ENCODE measurements around the gene KIFC3.

Gene KIFC3

DNA sequence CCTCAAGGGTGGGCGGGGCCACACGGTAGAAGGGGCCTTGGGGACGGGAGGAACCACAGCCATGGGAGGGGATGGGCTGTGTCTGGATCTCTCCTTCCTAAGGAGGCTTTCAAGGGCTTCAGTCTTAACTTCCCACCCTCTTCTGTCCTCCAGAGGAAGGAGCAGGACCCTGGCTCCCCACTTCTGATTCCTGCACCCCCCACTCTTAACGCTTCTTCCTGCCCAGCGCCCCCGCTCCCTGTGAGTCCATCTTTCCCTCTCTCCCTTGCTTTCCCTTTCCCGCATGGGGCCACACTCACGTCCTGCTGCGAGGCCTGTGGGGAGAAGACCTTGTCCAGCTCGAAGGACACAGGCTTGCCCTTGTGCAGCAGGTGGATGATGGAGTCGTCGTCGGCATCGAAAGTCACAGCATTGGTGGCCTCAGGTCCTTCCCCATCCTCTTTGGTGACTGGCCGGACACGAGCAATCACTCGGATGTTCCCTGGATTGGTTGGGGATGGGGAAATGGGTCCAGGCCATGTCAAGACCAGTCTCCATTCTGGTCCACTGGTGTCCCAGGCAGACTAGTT lies 37.0 kb downstream of the KIFC3 start:
- DNase-seq (ENCODE audit: low spot score): no peak

- no peak for DNase-seq (ENCODE audit: low spot score)
These were observed 37.7 kb downstream of the KIFC3 start for GRCh38 chr16:57764341-57765159.

DNA sequence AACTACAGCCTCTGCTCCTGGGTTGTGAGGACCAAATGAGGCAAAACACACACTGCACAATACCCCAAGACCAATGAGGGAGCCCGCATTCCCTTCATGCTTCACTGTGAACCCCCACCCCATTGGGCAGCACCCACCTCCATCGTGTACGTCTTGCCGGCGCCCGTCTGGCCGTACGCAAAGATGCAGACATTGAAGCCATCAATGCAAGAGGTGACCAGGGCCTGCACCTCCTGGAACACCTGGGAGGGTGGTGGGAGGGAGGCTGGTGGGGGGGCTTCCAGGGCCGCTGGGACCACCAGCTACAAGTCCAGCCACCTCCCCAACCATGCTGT lies 38.3 kb downstream of the KIFC3 start:
- no peak for DNase-seq (ENCODE audit: low spot score)

- no peak for DNase-seq (ENCODE audit: low spot score)
These were observed 38.8 kb downstream of the KIFC3 start for GRCh38 chr16:57763285-57764005.

- no peak for DNase-seq (ENCODE audit: low spot score)
These were observed 39.8 kb downstream of the KIFC3 start for GRCh38 chr16:57762365-57763040.

DNA sequence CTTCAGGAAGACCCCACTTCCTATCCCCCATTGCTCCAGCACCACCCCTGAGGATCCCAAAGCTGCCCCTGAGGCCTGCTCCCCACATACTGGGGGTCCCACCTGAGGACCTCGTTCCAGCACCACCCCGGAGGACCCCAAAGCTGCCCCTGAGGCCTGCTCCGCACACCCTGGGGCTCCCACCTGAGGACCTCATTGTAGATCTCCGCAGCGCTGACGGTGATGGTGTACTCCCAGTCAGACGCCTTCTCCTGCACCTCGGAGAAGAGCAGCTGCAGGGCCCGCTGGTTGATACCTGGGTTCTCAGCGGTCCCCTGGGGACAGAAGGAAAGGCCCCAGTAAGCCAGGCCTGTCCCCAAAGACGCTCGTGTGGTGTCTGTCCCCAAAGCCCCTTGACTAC lies 40.3 kb downstream of the KIFC3 start:
- DNase-seq (ENCODE audit: low spot score): no peak

DNA sequence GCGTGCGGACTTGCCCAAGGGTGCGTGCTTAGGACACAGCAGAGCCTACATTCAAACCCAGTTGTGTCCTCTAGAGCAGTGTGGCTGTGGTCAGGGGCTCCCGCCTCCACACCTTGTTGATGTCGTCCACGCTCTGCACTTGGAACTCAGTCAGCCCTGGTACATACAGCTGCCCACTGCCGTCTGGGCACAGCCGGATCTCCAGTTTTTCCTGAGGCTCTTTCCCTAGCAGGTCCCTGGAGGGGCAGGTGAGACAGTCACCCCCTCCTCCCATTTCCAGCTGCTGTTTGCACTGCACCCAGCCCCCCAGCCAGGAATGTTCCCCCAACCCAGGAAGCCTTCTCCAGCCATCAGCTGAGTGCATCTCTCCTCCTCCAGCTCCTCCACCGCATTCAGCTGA lies 41.0 kb downstream of the KIFC3 start:
- no peak for DNase-seq (ENCODE audit: low spot score)

DNA sequence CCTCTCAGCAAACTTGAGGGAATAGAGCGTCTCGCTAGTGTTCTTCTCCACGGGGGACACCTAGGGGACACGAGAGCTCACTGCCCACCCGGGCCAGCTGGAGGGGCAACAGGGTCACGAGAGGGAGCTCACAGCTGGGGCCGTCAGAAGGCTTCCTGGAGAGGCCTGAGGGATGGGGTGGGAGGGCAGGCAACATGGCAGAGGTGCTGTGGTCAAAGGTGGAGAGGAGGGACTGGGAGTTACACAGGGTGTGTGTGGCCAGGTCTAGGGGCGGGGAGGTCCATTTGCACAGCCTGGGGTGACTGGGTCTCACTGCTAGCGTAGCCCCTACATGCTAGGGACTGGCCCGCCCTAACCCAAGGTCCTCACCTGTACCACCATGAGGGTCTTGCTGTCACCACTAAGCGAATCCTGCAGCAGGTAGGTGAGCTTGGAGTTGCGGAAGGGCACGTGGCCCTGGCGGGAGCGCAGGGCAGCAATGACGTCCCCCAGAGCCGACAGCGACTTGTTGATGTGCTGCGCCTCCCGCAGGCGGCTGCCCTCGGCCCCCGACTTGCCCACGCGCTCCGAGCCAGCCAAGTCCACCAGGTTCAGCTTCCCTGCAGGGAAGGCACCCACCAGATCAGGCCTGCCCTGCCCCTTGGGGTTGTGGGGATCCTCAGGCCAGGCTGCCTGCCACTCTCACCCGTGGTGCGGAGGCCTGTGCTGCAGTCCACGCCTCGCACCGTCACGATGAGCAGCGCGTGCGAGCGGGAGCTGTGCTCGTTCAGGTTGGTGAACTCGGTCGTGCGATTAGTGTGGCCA lies 41.7 kb downstream of the KIFC3 start:
- DNase-seq (ENCODE audit: low spot score): no peak

DNA sequence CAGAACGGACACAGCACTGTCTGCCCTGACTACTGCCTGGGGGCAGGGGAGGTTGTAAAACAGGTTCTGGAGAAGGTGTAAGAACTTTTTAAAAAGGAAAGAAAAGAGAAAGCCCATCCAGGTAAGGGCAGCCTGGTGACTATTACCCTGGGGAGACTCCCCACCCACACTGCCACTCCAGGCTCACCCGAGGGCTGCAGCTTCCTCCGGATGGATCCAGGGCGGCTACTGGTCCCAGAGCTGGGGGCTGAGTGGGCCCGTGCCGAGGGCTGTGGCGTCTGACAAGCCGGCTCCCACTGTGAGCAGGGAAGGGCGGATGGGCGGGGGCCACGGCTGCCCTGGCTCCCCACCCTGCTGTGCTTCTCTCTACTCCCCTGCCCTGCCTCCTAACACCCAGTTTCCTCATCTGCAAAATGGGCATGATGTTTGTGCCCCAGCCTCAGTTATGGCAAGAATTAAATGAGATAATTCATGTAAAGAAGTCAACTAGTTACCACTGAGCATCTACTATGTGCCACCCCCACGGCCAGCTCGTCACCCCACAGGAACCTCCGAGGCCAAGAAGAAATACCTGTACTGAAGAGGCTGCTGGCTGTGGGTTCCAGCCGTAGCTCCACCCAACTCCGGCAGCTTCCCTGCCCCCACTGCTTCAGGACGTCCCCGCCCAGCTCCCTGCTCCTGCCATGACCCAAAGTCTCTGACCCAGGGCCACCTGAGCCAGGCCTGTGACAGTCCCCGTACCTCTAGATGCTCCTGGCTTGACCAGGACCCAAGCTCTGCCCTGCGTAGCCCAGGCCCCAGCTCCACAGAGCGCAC lies 42.5 kb downstream of the KIFC3 start:
- no peak for DNase-seq (ENCODE audit: low spot score)

DNA sequence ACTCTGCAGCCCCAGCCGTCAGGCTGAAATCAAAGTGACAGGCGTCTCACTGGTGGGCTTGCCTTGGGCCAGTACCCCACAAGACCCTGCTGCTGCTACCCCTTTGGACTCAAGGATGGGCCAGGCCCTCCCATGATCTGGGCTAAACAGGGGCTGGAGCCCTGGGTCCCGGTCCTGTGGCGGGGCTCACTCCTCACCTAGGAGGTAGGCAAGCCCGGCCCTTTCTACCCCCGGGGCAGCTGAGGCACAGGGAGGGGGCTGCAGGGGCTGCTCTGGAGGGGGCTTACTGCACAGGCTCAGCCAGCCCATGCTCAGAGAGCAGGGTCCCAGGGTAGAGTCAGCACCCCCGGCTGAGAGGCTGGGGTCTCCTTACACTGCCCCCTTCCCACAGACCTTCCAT lies 43.2 kb downstream of the KIFC3 start:
- DNase-seq (ENCODE audit: low spot score): no peak

DNA sequence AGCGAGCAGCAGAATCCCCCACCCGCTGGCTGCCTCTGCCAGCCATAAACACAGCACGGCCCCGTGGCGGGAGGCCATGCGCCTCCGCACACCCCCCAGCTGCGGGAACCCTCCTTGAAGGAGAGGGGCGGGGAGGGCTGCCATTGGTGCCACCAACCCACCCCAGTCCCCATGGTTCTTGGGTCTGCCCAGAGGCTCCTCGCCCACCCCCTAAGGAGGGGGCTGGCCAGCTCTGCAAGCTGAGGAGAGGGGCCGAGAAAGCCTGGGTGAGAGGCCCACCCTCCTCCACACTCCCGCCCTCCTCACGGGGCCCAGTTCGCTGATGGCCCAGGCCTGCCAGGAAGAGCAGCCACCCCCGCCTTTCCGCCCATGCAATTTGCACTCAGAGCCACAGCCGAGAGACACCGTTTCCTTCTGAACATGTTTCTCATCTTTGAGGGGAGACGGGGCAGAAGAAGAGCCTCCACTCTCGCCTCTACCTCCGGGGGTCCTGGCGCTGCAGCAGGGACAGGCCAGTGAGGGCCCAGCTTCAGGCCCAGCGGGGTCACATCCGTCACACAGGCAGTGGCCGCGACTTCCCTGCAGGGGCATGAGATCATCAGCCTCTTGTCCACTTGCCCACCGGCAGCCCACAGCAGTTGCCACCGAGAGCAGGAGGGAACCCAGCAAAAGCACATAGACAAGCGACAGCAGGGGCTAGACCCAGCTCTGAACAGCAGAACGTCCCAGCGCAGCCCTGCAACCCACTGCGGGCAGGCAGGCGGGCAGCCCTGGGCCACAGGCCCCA lies 43.8 kb downstream of the KIFC3 start:
- DNase-seq (ENCODE audit: low spot score): no peak

DNA sequence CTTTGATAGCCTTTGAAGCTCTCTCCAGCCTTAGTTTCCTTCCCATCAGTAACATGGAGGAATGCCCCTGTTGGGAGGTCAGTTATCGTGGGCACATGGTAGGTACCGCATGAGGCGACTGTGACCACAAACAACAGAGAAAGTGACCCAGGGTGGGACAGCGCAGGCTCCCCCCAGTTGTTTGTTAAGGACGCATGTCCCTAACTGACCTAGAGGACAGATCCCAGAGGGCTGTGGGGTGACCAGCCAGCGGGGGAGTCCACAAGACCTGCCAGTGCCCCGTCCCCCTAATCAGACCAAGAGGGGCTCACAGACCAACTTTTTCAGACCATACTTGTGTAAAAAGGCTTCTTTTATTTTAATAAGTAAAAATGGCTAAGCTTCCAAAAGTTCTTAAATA lies 44.4 kb downstream of the KIFC3 start:
- DNase-seq (ENCODE audit: low spot score): no peak

DNA sequence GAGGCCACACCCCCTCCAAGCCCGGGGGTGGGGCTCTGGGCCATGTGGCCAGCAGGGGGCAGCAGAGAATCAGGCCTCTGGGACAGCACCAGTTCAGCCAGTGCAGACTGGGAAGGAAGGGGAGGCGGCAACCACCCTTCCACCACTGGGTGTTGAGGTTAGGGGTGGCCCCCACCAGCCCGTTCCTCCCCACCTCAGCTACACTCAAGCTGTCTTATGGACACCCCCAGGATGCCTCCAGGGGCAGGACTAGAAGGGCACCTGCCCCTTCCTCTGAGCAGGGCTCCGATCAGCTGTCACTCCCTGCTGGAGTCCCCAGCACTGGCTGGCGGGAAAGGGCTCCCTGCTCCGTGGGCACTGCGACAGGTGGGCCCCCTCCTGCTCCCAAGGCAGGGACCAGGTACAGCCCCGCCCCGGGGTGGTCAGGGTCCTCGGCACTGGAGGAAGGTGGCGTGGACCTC lies 44.9 kb downstream of the KIFC3 start:
- DNase-seq (ENCODE audit: low spot score): peak; percentile 82

DNA sequence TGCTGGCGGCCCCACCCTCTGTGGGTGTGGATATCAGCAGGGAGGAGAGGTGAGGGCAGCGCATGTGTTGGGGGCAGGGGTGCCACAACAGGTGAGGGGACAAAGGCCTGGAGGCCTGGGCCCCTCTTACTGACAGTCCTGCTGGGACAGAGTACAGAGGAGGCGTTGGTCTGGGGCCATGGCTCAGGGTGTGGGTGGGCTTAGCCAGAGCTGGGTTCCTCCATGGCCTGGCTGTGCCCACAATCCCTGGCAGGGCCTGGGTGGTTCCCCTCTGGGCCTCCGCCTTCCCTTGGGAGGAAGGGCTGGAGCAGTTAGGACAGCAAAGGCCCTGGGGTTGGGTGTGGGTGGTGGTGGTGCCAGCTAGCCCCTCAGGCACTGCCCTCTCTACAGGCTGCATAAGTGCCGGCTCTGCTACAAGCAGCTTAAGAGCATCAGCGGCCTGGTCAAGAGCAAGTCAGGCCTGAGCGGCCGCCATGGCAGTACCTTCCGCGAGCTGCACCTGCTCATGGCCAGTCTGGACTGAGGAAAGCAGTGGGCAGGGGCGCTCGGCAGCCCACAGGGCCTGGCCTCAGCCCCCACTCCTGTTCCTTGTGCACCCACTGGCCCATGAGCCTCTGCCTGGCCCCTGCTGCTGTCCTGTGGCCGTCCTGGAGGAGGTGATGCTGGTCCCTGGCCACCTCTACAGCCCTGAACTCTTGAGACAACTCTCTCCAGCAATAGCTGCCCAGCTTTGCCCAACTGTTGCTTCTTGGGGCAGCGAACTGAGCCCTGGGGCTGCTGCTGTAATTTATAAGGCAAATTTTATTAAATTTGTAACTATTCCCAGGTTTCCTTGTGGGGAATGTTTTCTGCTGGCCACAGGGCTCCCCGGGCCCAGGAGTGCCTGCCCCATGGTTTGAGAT lies 45.6 kb downstream of the KIFC3 start:
- DNase-seq (ENCODE audit: low spot score): no peak

DNA sequence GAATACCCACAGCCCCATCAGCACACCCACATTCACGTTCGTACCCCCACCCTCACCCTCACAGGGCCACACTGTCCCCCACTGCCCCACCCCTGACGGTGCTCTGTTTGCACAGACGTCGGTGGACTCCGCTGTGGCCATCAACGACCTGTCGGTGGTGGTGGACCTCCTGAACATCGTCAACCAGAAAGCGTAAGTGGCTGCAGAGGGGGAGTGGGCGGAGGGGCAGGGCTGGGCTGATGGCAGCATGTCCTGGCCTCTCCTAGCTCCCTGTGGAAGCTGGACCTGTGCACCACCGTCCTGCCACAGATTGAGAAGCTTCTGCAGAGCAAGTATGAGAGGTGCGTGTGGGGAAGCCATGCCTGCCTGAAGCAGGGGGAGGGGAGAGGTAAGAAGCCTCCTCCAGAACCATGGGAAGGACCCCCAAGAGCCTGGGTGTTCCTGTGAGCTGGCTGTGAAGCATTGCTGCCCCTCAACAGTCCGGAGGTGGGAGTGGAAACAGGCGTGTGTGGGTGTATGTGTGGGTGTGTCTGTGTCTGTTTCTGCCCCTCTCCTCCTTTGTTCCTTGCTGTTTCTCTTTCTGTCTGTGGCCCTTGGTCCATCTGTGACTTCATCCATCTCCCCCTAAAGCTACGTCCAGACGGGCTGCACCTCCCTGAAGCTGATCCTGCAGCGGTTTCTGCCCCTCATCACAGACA lies 46.4 kb downstream of the KIFC3 start:
- no peak for DNase-seq (ENCODE audit: low spot score)

DNA sequence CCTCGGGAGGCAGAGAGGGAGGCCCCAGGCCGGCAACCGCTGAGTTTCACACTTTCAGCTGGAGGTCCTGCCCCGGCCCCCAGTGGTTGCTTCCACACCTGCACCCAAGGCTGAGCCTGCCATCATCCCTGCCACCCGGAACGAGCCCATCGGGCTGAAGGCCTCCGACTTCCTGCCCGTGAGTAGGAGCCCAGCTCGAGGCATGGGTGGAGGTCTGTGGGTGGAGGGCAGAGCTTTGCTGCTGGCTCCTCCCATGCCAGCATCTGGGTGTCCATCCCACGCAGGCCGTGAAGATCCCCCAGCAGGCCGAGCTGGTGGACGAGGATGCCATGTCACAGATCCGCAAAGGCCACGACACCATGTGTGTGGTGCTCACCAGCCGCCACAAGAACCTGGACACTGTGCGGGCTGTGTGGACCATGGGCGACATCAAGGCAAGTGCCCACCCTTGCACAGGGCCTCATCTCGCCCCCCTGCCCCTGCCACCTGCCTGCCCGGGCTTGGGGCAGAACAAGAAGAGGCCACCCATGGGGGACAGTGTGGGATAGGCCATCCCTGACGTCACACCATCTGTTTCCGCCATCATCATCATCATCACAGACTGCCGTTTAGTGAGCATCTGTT lies 47.1 kb downstream of the KIFC3 start:
- DNase-seq (ENCODE audit: low spot score): no peak

DNA sequence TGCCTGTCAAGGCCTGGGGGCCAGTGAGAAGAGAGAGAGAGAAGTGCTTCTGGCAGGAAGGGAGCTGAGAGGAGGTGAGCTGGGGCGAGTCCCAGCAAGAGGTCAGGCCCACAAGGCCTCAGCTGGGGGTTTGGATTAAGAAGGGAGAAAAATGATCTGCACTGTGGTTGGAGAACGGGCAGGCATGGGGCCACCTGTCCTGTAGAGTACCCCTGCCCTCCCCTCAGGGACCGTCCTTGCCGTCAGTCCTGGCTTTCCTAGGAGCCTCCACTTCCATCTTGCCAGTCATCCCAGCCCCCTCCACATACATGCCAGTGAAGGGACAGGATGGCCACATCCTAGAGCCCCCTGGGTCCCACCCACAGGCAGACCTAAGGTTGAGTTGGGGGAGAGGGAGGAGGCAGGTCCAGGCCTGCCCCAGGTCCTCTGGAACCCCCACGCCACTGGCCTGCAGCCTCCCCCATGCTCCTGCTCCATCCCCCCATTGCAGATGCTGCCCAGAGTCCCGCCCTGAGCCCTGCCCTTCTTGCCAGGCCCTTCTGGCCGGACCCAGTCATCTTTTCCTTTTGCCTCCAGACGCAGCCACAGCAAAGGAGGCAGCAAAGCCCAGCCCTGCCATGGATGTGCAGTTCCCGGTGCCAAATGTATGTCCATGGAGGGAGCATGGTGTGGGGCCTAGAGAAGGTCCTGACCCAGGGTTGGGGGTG lies 47.8 kb downstream of the KIFC3 start:
- no peak for DNase-seq (ENCODE audit: low spot score)

Data from Ammon's horn (tissue), 1 donor.